Measurements from ENCODE around the gene INPP5F.
"Not testable (repeated sequence)": the region's sequence is repeated elsewhere in the genome, so short reads cannot be mapped to it uniquely, and the experiment has no call there.

INPP5F gene

DNA sequence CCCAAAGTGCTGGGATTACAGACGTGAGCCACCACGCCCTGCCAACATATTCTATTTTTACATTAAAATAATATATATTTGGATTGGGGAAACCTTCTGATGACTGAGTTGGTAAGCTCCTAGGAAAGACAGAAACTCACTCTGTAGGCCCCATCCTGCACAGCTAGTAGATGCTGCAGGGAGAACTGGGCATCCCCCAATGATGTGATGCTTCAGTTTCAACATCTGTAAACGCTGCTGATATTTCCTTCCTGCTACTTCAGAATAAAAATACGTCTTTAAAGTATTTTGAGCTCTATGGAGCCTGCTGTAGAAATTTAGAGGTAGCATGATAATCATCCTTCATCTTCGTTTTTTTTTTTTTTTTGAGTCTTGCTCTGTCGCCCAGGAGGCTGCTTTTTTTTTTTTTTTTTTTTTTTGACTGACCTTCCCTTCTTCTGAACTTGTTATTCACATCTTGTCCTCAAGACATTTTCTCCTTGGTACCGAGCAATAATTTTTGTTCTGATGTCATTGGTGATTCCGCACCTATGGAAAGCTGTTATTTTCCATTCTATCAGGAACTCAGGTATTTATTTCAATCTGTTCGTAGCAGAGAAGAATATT lies 21.8 kb upstream of the INPP5F start:
- WGBS (ENCODE audit: extremely low coverage, insufficient coverage, insufficient read length), result no CpG with 5 or more reads among the region's 9 CpGs
- no peak overlapping the region for H3K14ac ChIP-seq (ENCODE audit: low read length)
- H3K36me3 ChIP-seq (ENCODE audit: control insufficient read depth in 1 of 2, insufficient read depth in 2 of 2, low read length in 2 of 2), result no peaks in the 10 kb centered on the region

GRCh38 chr10:119705434-119705831 lies 20.4 kb upstream of the INPP5F start:
- Histone ChIP-seq H4K91ac (ENCODE audit: low read depth, low read length) (no peak overlapping the region), H3K9me3 (ENCODE audit: insufficient read depth, low read depth, low read length) (peaks cover 2% of the 10 kb centered on the region), H4K8ac (ENCODE audit: low read depth, low read length) (no peak overlapping the region), H2BK120ac (ENCODE audit: insufficient read depth, low read length, poor library complexity) (no peak overlapping the region), H3K27ac (ENCODE audit: low read depth, low read length) (no peak overlapping the region), H3K36me3 (ENCODE audit: control insufficient read depth in 1 of 2, insufficient read depth in 2 of 2, low read length in 2 of 2) (no peaks in the 10 kb centered on the region), H2AK5ac (ENCODE audit: low read length) (no peak overlapping the region), H4K12ac (ENCODE audit: low read depth, low read length) (no peak overlapping the region), H3K4me3 (ENCODE audit: low read depth, low read length) (no peak overlapping the region), H3K9ac (ENCODE audit: low read length) (no peak overlapping the region), H2AFZ (ENCODE audit: insufficient read depth, low read length, poor library complexity) (no peak overlapping the region), H3K18ac (ENCODE audit: low read length) (no peak overlapping the region), H3K4ac (ENCODE audit: low read depth, low read length) (no peak overlapping the region), H3K4me1 (ENCODE audit: control insufficient read depth in 1 of 2, insufficient read depth in 2 of 2, low read length in 2 of 2) (no peaks in the 10 kb centered on the region), H3K23ac (ENCODE audit: low read length) (no peak overlapping the region), H2BK12ac (ENCODE audit: low read length) (no peak overlapping the region), H3K4me2 (ENCODE audit: low read length) (no peak overlapping the region), H3K14ac (ENCODE audit: low read length) (no peak overlapping the region), H3K27me3 (ENCODE audit: insufficient read depth, low read length) (no peaks in the 10 kb centered on the region), H2BK5ac (ENCODE audit: low read depth, low read length, poor library complexity) (no peak overlapping the region), H3K79me2 (ENCODE audit: control insufficient read depth, insufficient read depth, low read length, poor library complexity) (no peaks in the 10 kb centered on the region), H3K79me1 (ENCODE audit: low read length) (no peaks in the 10 kb centered on the region)
- no peak for DNase-seq
- no CpG with 5 or more reads among the region's 3 CpGs for WGBS (ENCODE audit: extremely low coverage, insufficient coverage, insufficient read length)

More for the DNA sequence above, 21.8 kb upstream of the INPP5F start:
- no peak overlapping the region for H4K12ac ChIP-seq (ENCODE audit: low read depth, low read length)
- no peak overlapping the region for H2AK5ac ChIP-seq (ENCODE audit: low read length)
- no peaks in the 10 kb centered on the region for H3K79me2 ChIP-seq (ENCODE audit: control insufficient read depth, insufficient read depth, low read length, poor library complexity)
- no peak overlapping the region for H4K91ac ChIP-seq (ENCODE audit: low read depth, low read length)
- H3K9ac ChIP-seq (ENCODE audit: low read length), result no peak overlapping the region
- no peak overlapping the region for H3K4me2 ChIP-seq (ENCODE audit: low read length)
- H4K8ac ChIP-seq (ENCODE audit: low read depth, low read length), result no peak overlapping the region
- no peaks in the 10 kb centered on the region for H3K4me1 ChIP-seq (ENCODE audit: control insufficient read depth in 1 of 2, insufficient read depth in 2 of 2, low read length in 2 of 2)
- no peak overlapping the region for H3K4me3 ChIP-seq (ENCODE audit: low read depth, low read length)
- no peak overlapping the region for H3K27ac ChIP-seq (ENCODE audit: low read depth, low read length)
- H2BK5ac ChIP-seq (ENCODE audit: low read depth, low read length, poor library complexity), result no peak overlapping the region
- no peak overlapping the region for H2BK12ac ChIP-seq (ENCODE audit: low read length)
- no peak overlapping the region for H3K4ac ChIP-seq (ENCODE audit: low read depth, low read length)
- no peak overlapping the region for H3K18ac ChIP-seq (ENCODE audit: low read length)
- no peaks in the 10 kb centered on the region for H3K27me3 ChIP-seq (ENCODE audit: insufficient read depth, low read length)
- H3K9me3 ChIP-seq (ENCODE audit: insufficient read depth, low read depth, low read length), result peaks cover 2% of the 10 kb centered on the region
- no peak for DNase-seq
- H3K23ac ChIP-seq (ENCODE audit: low read length), result no peak overlapping the region
- no peak overlapping the region for H2BK120ac ChIP-seq (ENCODE audit: insufficient read depth, low read length, poor library complexity)
- H2AFZ ChIP-seq (ENCODE audit: insufficient read depth, low read length, poor library complexity), result no peak overlapping the region
- no peaks in the 10 kb centered on the region for H3K79me1 ChIP-seq (ENCODE audit: low read length)

GRCh38 chr10:119706521-119707278 lies 19.1 kb upstream of the INPP5F start:
- Histone ChIP-seq H4K8ac (ENCODE audit: low read depth, low read length) (no peak overlapping the region), H3K4me2 (ENCODE audit: low read length) (no peak overlapping the region), H3K18ac (ENCODE audit: low read length) (no peak overlapping the region), H4K91ac (ENCODE audit: low read depth, low read length) (no peak overlapping the region), H2AK5ac (ENCODE audit: low read length) (no peak overlapping the region), H3K4ac (ENCODE audit: low read depth, low read length) (no peak overlapping the region), H4K12ac (ENCODE audit: low read depth, low read length) (no peak overlapping the region), H3K9ac (ENCODE audit: low read length) (no peak overlapping the region), H3K9me3 (ENCODE audit: insufficient read depth, low read depth, low read length) (peaks cover 5% of the 10 kb centered on the region), H3K4me1 (ENCODE audit: control insufficient read depth in 1 of 2, insufficient read depth in 2 of 2, low read length in 2 of 2) (no peaks in the 10 kb centered on the region), H2BK12ac (ENCODE audit: low read length) (no peak overlapping the region), H3K4me3 (ENCODE audit: low read depth, low read length) (no peak overlapping the region), H2BK120ac (ENCODE audit: insufficient read depth, low read length, poor library complexity) (no peak overlapping the region), H3K23ac (ENCODE audit: low read length) (no peak overlapping the region), H2AFZ (ENCODE audit: insufficient read depth, low read length, poor library complexity) (no peak overlapping the region), H3K79me1 (ENCODE audit: low read length) (no peaks in the 10 kb centered on the region), H3K14ac (ENCODE audit: low read length) (no peak overlapping the region), H3K27ac (ENCODE audit: low read depth, low read length) (no peak overlapping the region), H2BK5ac (ENCODE audit: low read depth, low read length, poor library complexity) (no peak overlapping the region), H3K79me2 (ENCODE audit: control insufficient read depth, insufficient read depth, low read length, poor library complexity) (no peaks in the 10 kb centered on the region), H3K27me3 (ENCODE audit: insufficient read depth, low read length) (no peaks in the 10 kb centered on the region), H3K36me3 (ENCODE audit: control insufficient read depth in 1 of 2, insufficient read depth in 2 of 2, low read length in 2 of 2) (no peaks in the 10 kb centered on the region)
- WGBS (ENCODE audit: extremely low coverage, insufficient coverage, insufficient read length), result no CpG with 5 or more reads among the region's 7 CpGs
- no peak for DNase-seq

GRCh38 chr10:119707331-119707730 lies 18.5 kb upstream of the INPP5F start:
- not testable (repeated sequence) for H2AK5ac ChIP-seq (ENCODE audit: low read length)

More at GRCh38 chr10:119707331-119707730, 18.5 kb upstream of the INPP5F start:
- not testable (repeated sequence) for H4K8ac ChIP-seq (ENCODE audit: low read depth, low read length); H3K14ac ChIP-seq (ENCODE audit: low read length); H3K79me1 ChIP-seq (ENCODE audit: low read length); H2BK120ac ChIP-seq (ENCODE audit: insufficient read depth, low read length, poor library complexity); H3K36me3 ChIP-seq (ENCODE audit: control insufficient read depth in 1 of 2, insufficient read depth in 2 of 2, low read length in 2 of 2); H4K12ac ChIP-seq (ENCODE audit: low read depth, low read length); H2AFZ ChIP-seq (ENCODE audit: insufficient read depth, low read length, poor library complexity); H3K23ac ChIP-seq (ENCODE audit: low read length); H3K27me3 ChIP-seq (ENCODE audit: insufficient read depth, low read length); DNase-seq; H3K18ac ChIP-seq (ENCODE audit: low read length); H2BK5ac ChIP-seq (ENCODE audit: low read depth, low read length, poor library complexity); H3K4me2 ChIP-seq (ENCODE audit: low read length); H3K4me1 ChIP-seq (ENCODE audit: control insufficient read depth in 1 of 2, insufficient read depth in 2 of 2, low read length in 2 of 2); H3K4me3 ChIP-seq (ENCODE audit: low read depth, low read length); H2BK12ac ChIP-seq (ENCODE audit: low read length); H3K79me2 ChIP-seq (ENCODE audit: control insufficient read depth, insufficient read depth, low read length, poor library complexity); H3K9me3 ChIP-seq (ENCODE audit: insufficient read depth, low read depth, low read length); H3K9ac ChIP-seq (ENCODE audit: low read length); H3K27ac ChIP-seq (ENCODE audit: low read depth, low read length); H3K4ac ChIP-seq (ENCODE audit: low read depth, low read length); H4K91ac ChIP-seq (ENCODE audit: low read depth, low read length)
- no CpG with 5 or more reads among the region's 5 CpGs for WGBS (ENCODE audit: extremely low coverage, insufficient coverage, insufficient read length)
